ENCODE data around the gene SCN2B.

The SCN2B gene, protein sequence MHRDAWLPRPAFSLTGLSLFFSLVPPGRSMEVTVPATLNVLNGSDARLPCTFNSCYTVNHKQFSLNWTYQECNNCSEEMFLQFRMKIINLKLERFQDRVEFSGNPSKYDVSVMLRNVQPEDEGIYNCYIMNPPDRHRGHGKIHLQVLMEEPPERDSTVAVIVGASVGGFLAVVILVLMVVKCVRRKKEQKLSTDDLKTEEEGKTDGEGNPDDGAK

DNA sequence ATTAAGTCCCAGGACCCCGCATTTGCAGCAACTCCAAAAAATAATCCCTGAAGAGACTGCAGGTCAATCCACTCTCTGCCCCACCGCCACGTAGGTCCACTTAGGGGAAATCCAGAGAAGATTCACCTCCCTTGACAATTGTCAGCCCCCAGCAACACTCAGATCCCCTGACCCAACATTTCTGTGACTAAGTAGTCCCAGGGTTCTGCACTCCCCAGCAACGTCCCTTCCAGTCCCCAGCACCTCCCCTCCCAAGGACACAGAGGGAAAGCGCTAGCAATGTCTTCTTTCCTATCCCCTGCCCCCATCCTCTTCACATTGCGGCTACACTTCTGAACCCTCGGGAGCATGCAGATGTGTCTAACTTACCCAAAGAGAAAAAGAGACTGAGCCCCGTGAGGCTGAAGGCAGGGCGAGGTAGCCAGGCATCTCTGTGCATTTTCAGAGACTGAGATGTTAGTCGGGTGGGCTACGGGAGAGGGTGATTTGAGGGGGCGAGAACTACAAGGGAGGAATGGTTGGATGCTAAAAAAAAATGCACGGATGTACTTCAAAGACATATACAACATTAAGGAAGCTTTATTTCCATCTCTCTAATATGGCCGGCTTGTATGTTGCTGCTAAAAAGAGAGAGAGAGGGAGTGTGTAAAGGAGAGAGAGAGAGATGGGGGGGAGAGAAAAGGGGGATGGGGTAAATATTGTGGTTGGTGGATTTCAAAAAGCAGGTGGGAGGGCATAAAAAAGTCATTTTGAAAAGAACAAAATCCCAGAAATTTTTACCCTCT, at the start of gene SCN2B:
Gene SCN2B (minus strand): TSS at position 647 of the 785 bp plus-strand sequence. CDS start 208 bp downstream, at position 439.
- no peak for DNase-seq

- peak; percentile 70 for DNase-seq
Measured at GRCh38 chr11:118224511-118225188, 48.2 kb upstream of the SCN2B start, which contains the start of gene JAML. Gene JAML (minus strand): TSS chr11:118225011. CDS start chr11:118214866, 10,145 bp downstream.

- peak; percentile 35 for DNase-seq
Measured at GRCh38 chr11:118223992-118224391, 47.6 kb upstream of the SCN2B start.

- no peak for DNase-seq
Measured at GRCh38 chr11:118223570-118223969, 47.1 kb upstream of the SCN2B start.

DNA sequence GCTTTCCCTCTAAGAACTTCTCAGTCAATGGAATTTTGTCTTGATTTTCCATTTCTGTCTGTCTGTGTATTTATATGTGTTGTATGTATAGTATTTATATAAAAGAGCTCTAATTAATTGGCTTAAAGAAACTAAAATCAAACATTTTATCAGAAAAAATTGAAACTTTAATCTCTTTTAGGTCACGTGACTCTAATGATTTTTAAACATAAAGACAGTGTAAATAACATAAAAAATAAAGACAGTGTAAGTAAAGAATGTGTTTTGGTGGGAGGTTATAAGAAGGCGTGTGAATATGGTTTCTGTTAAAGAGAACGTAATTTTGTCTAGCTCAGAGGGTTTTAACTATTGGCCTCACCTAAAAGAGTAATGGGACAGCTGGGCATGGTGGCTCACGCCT, 46.0 kb upstream of the SCN2B start:
- no peak for DNase-seq

DNA sequence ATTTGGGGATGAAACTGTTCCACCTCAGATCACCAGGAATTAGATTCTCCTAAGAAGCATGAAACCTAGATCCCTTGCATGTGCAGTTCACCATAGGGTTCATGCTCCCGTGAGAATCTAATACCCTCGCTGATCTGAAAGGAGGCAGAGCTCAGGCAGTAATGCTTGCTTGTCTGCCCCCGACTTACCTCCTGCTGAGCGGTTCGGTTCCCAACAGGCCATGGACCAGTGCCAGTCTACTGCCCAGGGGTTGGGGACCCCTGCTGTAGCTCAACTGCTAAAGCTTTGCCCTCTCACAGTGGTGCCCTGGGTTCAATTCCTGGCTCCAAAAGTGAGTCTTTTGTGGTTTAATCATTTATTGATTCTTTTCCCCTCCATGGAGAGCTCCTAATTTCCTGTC, 45.0 kb upstream of the SCN2B start:
- no peak for DNase-seq

DNA sequence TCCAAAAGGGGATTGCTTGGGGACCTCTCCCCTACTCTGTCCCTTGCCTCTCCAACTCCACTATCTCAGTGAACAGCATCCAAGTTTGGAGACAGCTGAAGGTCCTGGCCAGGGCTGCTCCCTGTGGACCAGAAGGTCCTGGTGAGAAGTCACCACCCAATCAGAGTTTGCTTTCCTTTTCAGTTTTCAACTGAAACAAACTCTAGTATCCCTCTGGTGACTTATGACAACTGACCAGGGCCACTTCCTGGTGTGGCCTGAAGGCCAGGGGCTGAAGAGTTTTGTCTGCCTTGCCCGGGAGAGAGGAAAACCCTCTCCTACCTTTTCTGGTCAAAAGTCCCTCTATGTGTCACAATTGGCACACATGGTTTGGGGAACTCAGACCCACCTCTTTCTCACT, 43.3 kb upstream of the SCN2B start:
- DNase-seq = no peak

DNA sequence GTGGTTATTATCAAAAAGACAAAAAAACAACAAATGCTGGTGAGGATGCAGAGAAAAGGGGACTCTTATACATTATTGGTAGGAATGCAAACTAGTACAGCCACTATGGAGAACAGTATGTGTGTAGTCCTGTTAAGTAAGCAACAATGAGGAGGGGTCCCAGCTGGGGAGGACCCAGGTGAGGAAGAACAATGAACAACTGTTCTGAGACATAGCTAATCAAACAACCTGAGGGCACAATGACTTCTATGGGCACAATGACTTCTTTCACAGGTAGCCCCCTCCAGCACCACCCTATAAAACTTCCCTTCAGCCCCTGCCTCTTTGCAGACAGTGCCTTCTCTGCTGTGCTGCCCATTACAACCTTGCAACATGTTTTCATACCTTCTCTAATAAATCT, 42.8 kb upstream of the SCN2B start:
- DNase-seq = no peak

- DNase-seq = peak; percentile 42
Measured at GRCh38 chr11:118217575-118217974, 41.1 kb upstream of the SCN2B start.

DNA sequence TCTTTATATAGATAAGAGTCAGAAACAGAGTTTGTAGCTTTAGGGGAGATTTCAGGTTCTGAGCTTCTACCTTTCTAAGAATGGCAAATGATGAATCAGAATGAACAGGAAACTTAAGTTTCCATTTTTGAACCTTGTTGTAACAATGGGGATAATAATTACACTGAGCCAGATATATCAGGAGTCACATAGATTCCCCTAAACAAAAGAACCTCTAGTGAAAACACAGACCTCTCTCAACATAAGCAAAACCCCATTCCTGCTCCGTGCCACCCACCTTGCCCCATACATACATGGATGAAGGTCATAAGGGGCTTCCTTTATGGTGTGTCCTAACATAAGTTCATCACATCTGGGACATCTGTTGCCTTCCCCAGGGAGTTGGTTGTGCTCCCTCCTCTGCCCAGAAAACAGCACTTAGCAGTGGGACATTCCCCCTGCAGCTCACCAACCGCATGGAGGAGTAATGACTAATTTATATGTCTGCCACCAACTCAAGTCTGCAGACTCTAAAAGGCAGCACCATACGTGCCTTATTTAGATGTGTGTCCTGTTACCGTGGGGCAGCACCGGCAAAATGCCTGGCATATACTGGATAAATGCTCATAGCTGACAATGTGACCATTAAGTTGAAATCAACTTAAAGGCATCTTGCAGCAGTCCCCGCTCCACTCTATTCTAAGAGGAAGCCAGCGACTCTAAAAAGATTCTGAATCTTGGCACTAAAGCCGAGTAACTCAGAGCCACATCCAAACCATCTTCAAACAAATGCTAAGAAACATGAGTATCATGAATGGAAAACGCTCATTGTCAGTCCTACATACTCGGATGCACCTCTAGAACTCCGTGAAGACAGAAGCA, 40.4 kb upstream of the SCN2B start:
- DNase-seq = peak; percentile 58

- DNase-seq = no peak
Measured at GRCh38 chr11:118215765-118216164, 39.3 kb upstream of the SCN2B start.

DNA sequence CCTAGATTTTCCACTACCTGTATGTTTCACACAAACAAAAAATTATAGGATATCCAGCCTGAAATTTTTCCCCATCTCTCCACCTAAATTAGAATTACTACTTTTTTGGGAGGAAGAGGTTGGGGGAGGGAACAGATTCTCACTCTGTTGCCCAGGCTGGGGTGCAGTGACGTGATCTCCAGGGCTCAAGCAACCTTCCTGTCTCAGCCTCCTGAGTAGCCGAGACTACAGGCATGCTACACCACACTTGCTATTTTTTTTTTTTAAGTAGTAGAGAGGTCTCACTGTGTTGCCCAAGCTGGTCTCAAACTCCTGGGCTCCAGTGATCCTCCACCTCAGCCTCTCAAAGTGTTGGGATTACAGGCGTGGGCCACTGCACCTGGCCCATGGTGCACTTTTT, 38.8 kb upstream of the SCN2B start:
- no peak for DNase-seq

- DNase-seq = no peak
Measured at GRCh38 chr11:118214210-118214914, 37.9 kb upstream of the SCN2B start.

- no peak for DNase-seq
Measured at GRCh38 chr11:118213781-118214180, 37.3 kb upstream of the SCN2B start.

- no peak for DNase-seq
Measured at GRCh38 chr11:118213201-118213600, 36.8 kb upstream of the SCN2B start.

DNA sequence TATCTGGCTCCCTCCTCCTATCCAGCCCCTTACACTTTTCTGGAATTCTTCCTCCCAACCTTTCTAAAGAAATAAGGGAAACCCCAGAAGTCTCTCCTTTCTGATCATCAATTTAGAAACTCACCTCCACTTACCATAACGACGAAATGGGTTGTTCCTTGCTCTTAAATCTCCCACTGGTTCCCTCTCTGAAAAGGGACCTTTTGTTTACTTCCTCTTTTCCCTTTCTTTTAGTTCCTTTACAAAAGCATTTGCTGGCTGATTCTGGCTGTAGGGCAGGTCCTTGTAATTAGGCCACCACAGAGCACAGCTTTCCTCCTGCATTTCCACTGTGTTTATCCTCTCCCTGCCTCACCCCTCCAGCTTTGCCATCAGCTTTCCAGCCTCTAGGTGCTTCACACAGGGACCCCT, 36.3 kb upstream of the SCN2B start:
- DNase-seq = no peak

DNA sequence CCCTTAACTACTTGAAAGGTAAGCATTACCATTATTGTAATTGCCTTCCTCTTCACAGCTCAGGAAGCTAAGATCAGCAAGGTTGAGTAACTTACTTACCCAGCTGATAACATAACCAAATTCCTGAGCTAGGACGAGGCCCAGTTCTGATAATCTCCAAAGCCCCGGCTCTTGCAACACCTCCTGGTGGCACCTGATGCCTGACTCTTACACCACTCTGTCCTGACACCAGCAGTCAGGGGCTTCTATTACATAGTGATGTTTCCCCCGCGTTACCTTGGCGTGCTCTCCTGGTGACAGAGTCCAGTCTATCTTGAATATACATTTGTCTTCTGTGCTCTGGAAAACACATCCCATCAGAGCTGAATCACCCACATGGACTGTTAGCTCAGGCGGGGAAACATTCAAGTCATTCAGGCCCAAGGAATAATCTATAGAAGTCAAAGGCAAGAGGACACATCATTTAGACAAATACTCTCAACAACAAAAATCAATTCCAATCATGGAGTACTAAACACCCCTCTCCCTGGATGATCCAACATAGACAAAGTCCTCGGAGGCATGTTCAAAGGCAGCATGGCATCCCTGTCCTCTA, 35.8 kb upstream of the SCN2B start:
- DNase-seq = no peak

- DNase-seq = no peak
Measured at GRCh38 chr11:118211006-118211405, 34.6 kb upstream of the SCN2B start.

DNA sequence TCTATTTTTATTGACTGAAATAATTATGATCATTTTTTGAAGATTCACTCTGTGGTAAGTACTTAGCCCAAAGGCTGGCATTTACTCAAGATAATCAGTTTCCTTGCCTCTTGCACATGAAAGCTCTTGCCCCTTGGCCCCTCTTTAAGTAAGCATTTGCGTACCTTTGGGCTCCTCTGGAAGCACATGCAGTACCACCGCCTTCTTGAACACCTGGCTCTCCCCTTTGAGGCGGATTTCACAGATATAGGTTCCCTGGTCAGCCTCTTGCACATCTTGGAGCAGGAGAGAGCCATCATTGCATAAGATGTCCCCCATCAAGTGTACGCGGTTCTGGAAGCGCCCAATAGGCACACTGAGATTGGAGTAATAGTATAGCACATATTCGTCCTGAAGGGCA, 33.9 kb upstream of the SCN2B start:
- no peak for DNase-seq

DNA sequence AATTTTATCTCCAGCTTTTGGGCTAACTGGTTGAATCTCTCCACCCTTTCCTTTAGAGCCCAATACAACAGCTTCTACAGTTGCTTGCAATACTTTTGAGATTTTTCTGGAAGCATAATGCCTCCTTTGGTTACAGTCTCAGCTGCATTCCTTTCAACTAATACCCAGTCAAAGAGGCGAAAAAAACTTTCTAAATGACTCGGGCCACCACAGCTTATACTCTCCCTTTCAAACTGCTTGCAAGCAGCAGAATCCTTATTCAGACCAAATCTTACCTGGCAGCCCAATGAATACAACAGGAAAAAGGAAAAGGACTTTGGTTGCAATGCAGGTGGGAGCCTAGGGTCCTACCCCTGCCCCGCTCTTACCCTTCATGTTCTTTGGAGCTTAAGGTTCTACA, 32.6 kb upstream of the SCN2B start:
- no peak for DNase-seq

DNA sequence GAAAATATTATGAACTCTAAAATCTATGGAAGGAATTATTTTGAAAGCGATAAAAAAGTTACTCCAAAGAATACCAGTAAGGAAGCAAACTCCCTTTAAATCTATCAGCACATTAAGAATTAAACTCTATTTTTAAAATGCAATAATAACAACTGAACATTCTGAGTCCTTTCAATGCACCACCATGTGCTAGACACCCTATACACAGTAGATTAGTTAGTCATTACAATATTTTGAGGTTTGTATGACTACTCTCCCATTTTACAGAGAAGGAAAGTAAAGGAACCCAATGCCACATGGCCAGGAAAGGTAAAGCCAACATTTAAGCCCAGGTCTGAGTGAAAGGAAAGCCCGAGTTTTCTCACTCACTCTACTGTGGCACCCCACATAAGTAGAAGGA, 30.6 kb upstream of the SCN2B start:
- no peak for DNase-seq

Measured in activated naive CD4-positive, alpha-beta T cell treated with anti-CD3 and anti-CD28 coated beads, Interleukin-2, amount 50 U/mL, for 16 hours (primary cell).